Upper lobe of left lung (tissue), 6 donors: ENCODE results near the gene NTPCR. TPM values are rescaled to one million over a fixed set of nuclear protein-coding genes. Genes with fewer than 3 reads are reported as not detected.
"Not testable (repeated sequence)": the region's sequence is repeated elsewhere in the genome, so short reads cannot be mapped to it uniquely, and the experiment has no call there.

Experiments
- ATAC-seq, 2 donors: fragments of 200-7000 bp; cut with Tn5 transposase; one replicate each; pipeline ENCODE4 v1.9.1; 2022; ENCODE audit warnings: mild to moderate bottlenecking in 2 of 2, moderate library complexity in 2 of 2; ENCODE audit not compliant: low FRiP score in 2 of 2
- DNase-seq, 2 donors: peaks; one replicate each; pipeline ENCODE4 v3.0.0-alpha.2; 2019 to 2020
- H3K27ac ChIP-seq, 4 donors: fragments of 200-600 bp; sonication (generic); one replicate each; pipeline ENCODE4 v1.5.1; 2016 to 2019
- H3K27me3 ChIP-seq, 4 donors: fragments of 200-600 bp; sonication (generic); one replicate each; pipeline ENCODE4 v1.5.1; 2017 to 2019
- H3K36me3 ChIP-seq, 4 donors: fragments of 200-600 bp; sonication (generic); one replicate each; pipeline ENCODE4 v1.5.1; 2016 to 2019
- H3K4me1 ChIP-seq, 4 donors: fragments of 200-600 bp; sonication (generic); one replicate each; pipeline ENCODE4 v1.5.1; 2018 to 2019
- H3K4me3 ChIP-seq, 4 donors: fragments of 200-600 bp; sonication (generic); one replicate each; pipeline ENCODE4 v1.5.1; 2017 to 2019; ENCODE audit warnings: mild to moderate bottlenecking in 2 of 4, moderate library complexity in 1 of 4
- H3K9me3 ChIP-seq, 4 donors: fragments of 200-600 bp; sonication (generic); one replicate each; pipeline ENCODE4 v1.5.1; 2018 to 2019
- CTCF ChIP-seq, 6 experiments: fragments of 450-650 bp in 4 of 6; fragments of 200-600 bp in 2 of 6; sonication (generic) in 2 of 6; IDR thresholded peaks; one replicate each; pipeline ENCODE4 v1.5.1; 2016 to 2019; ENCODE audit warnings: antibody characterized with exemption in 6 of 6
- EP300 ChIP-seq, 4 donors: sonication (generic); formaldehyde crosslinking; IDR thresholded peaks; one replicate each; pipeline ENCODE4 v1.5.1; 2017; ENCODE audit warnings: antibody characterized with exemption in 4 of 4, control low read depth in 2 of 4
- POLR2A ChIP-seq, 4 donors: fragments of 450-650 bp; IDR thresholded peaks; one replicate each; pipeline ENCODE4 v1.5.1; 2016 to 2017; ENCODE audit warnings: antibody characterized with exemption in 4 of 4, mild to moderate bottlenecking in 2 of 4
- POLR2AphosphoS5 ChIP-seq, 2 donors: sonication (generic); formaldehyde crosslinking; IDR thresholded peaks; one replicate each; pipeline ENCODE4 v1.5.1; 2017; ENCODE audit warnings: antibody characterized with exemption in 2 of 2
- WGBS, 2 donors: methylation state at CpG; one replicate each; pipeline ENCODE4 v1.1.5; 2017 to 2018; 5-methylcytosine and 5-hydroxymethylcytosine counted together
- total RNA-seq, 6 donors: library from RNA; depleted of rRNA in 4 of 6; stranded (reverse); fragments of >200 nt in 4 of 6; gene quantifications; one replicate each; pipeline versions ENCODE4 v1.1.0 to v1.2.1, GENCODE V29; 2016 to 2021
- donor health status: DM: no; HTN: no; CAD: no; lungs with moderate emphysema.
- donor health status: DM: no; HTN: yes; CAD: no; lungs with severe emphysema.

The NTPCR gene
- total RNA-seq, 6 donors from 2014 or later = 15.2 to 35.5 (median 21.2) TPM

- Histone ChIP-seq H3K36me3 (no peaks in the 10 kb centered on the region), H3K9me3 (peaks cover 0 to 10% (median 6%) of the 10 kb centered on the region in 4 donors), H3K4me3 (no peak overlapping the region), H3K4me1 (no peaks in the 10 kb centered on the region), H3K27ac (no peak overlapping the region), H3K27me3 (no peaks in the 10 kb centered on the region)
- WGBS, 2 donors = 96 to 97% methylated on average over 13 to 15 of the region's 15 CpGs
- DNase-seq (no peak), ATAC-seq (no peak)
- TF ChIP-seq POLR2AphosphoS5 (IDR thresholded peaks at IDR 0.05) = no peak
- TF ChIP-seq POLR2A (IDR thresholded peaks at IDR 0.05) = no peak
- TF ChIP-seq CTCF (IDR thresholded peaks at IDR 0.05) = no peak
- no peak for TF ChIP-seq EP300 (IDR thresholded peaks at IDR 0.05)
Measured at GRCh38 chr1:232998138-232998537, 47.7 kb downstream of the NTPCR start.

GRCh38 chr1:232998646-232999045 lies 48.2 kb downstream of the NTPCR start:
- ATAC-seq (no peak), DNase-seq (no peak)
- Histone ChIP-seq H3K27me3 (no peaks in the 10 kb centered on the region), H3K36me3 (no peaks in the 10 kb centered on the region), H3K4me1 (no peaks in the 10 kb centered on the region), H3K27ac (no peak overlapping the region), H3K9me3 (peaks cover 0 to 6% (median 3%) of the 10 kb centered on the region in 4 donors), H3K4me3 (no peak overlapping the region)
- 76 to 90% methylated on average over 3 of the region's 3 CpGs for WGBS, 2 donors
- TF ChIP-seq CTCF (IDR thresholded peaks at IDR 0.05) (no peak), POLR2AphosphoS5 (IDR thresholded peaks at IDR 0.05) (no peak)

- no peaks in the 10 kb centered on the region for H3K4me1 ChIP-seq
- 94 to 99% methylated on average over 15 to 16 of the region's 16 CpGs for WGBS, 2 donors
- H3K36me3 ChIP-seq = no peaks in the 10 kb centered on the region
- no peak overlapping the region for H3K4me3 ChIP-seq
- H3K27me3 ChIP-seq = no peaks in the 10 kb centered on the region
- no peak overlapping the region for H3K27ac ChIP-seq
- H3K9me3 ChIP-seq = no peaks in the 10 kb centered on the region
- peak in 1 of 2 donors; percentile 61 for DNase-seq
- ATAC-seq = peak in 1 of 2 donors; percentile 22
- no peak for TF ChIP-seq EP300 (IDR thresholded peaks at IDR 0.05)
- TF ChIP-seq POLR2AphosphoS5 (IDR thresholded peaks at IDR 0.05) = no peak
- no peak for TF ChIP-seq CTCF (IDR thresholded peaks at IDR 0.05)
- TF ChIP-seq POLR2A (IDR thresholded peaks at IDR 0.05) = no peak
Measured at GRCh38 chr1:232999956-233000625, 49.7 kb downstream of the NTPCR start.

- H3K27me3 ChIP-seq, ATAC-seq, H3K4me1 ChIP-seq, H3K36me3 ChIP-seq, H3K4me3 ChIP-seq, H3K9me3 ChIP-seq, DNase-seq, H3K27ac ChIP-seq: not testable (repeated sequence)
- 92 to 96% methylated on average over 5 of the region's 5 CpGs for WGBS, 2 donors
Measured at GRCh38 chr1:233003638-233004037, 53.2 kb downstream of the NTPCR start.

- 93 to 96% methylated on average over 9 of the region's 9 CpGs for WGBS, 2 donors
- Histone ChIP-seq H3K9me3 (no peaks in the 10 kb centered on the region), H3K27me3 (no peaks in the 10 kb centered on the region), H3K36me3 (no peaks in the 10 kb centered on the region), H3K4me3 (no peak overlapping the region), H3K27ac (no peak overlapping the region), H3K4me1 (no peaks in the 10 kb centered on the region)
- DNase-seq (no peak), ATAC-seq (no peak)
- TF ChIP-seq POLR2A (IDR thresholded peaks at IDR 0.05) (no peak), POLR2AphosphoS5 (IDR thresholded peaks at IDR 0.05) (no peak), EP300 (IDR thresholded peaks at IDR 0.05) (no peak), CTCF (IDR thresholded peaks at IDR 0.05) (no peak)
Measured at GRCh38 chr1:233004451-233004850, 54.0 kb downstream of the NTPCR start.
